ENCODE measurements around the gene DAND5. TPM values are rescaled to one million over a fixed set of nuclear protein-coding genes. Genes with fewer than 3 reads are reported as not detected.
A peak's percentile ranks its signal among the peaks of the same experiment; 100 is the strongest.

The DAND5 gene
- total and polyA plus RNA-seq, 10 of the 15 experiments (the other 5 are each of a cell fraction or from before 2014, with no cell fraction given): 0.06 to 0.15 (median 0.12) TPM; not detected in 5

DNA sequence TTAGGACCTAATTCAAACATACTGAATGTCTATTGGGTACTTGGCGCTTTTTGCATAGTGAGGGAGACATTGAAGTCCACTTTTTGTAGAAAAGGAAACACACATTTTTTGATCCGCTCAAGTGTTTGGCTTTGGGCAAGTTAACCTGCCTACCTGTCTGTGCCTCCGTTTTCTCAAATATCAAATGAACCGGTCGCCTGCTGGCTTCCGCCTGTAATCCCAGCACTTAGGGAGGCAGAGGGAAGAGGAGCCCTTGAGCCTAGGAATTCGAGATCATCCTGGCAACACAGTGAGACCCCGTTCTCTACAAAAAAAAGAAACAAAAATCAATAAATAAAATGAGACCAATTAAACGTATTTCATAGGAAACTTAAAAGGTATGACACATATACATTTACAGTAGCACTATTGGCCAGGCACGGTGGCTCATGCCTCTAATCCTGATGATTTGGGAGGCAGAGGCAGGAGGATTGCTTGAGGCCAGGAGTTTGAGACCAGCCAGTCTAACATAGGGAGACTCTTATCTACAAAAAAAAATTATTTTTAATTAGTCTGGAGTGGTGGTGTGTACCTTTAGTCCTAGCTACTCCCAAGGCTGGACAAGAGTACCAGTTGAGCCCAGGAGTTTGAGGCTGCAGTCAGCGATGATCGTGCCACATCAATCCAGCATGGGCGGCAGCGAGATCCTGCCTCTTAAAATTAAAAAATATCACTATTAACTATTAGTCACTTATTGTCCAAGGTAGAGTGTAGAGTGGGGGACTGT lies 22.5 kb upstream of the DAND5 start:
- RAD21 ChIA-PET (ENCODE audit: unreplicated experiment): interaction anchor here (0.9 kb wide), 1 partner anchor 56 kb away, joined by 3 read pairs; the partner anchor contains the start of gene GCDH
- DNase-seq (ENCODE audit: low read depth, low spot score): no peak
- TF ChIP-seq BHLHE40 (IDR thresholded peaks at IDR 0.05; ENCODE audit: borderline replicate concordance in 1 of 2, low read depth in 2 of 2, low read length in 1 of 2) (no peak), POLR2AphosphoS2 (IDR thresholded peaks at IDR 0.05; ENCODE audit: low read depth, low read length) (0 out of 2 replicates have a peak, but pooled peaks have one; percentile 3), ZNF207 (IDR thresholded peaks at IDR 0.05; ENCODE audit: borderline replicate concordance) (no peak)
- CTCF ChIA-PET: interaction anchor here (1.3 kb wide), 1 partner anchor 18 kb away, joined by 11 read pairs; no protein-coding TSS in a partner anchor
- BruUV-seq (replicated peaks): TSS peak; percentile 43
- Histone ChIP-seq H3K27me3 (replicated peaks in 1 of 2; ENCODE audit: control insufficient read depth in 2 of 2, insufficient read depth in 2 of 2, low read length in 1 of 2) (no peaks in the 10 kb centered on the region), H3K4me1 (ENCODE audit: control insufficient read depth, insufficient read depth, low read length) (peaks cover 29% of the 10 kb centered on the region), H3K9ac (ENCODE audit: control insufficient read depth, insufficient read depth, low read length) (peak overlapping the region; percentile 95), H4K20me1 (ENCODE audit: control insufficient read depth, insufficient read depth) (no peaks in the 10 kb centered on the region), H3K9me3 (replicated peaks; ENCODE audit: control insufficient read depth, insufficient read depth, low read length) (no peaks in the 10 kb centered on the region), H3K79me2 (ENCODE audit: control insufficient read depth, insufficient read depth, low read length) (peaks cover 40% of the 10 kb centered on the region), H2AFZ (ENCODE audit: control insufficient read depth, low read depth, low read length) (no peak overlapping the region), H3K36me3 (ENCODE audit: control insufficient read depth in 2 of 2, insufficient read depth in 2 of 2, low read length in 1 of 2) (peaks cover 30 to 31% of the 10 kb centered on the region in 2 experiments), H3K4me3 (peak overlapping the region; percentile 82), H3K27ac (ENCODE audit: control insufficient read depth, insufficient read depth) (peak overlapping the region; percentile 85), H3K4me2 (ENCODE audit: control insufficient read depth, insufficient read depth) (peak overlapping the region; percentile 93)
- in situ Hi-C loops (cut with MboI) (no loop called here), intact Hi-C loops (cut with micrococcal nuclease; ENCODE audit: unreplicated experiment) (no loop called here)
- SMC1A ChIA-PET (ENCODE audit: uncharacterized antibody, unreplicated experiment): interaction anchor here (0.9 kb wide), 1 partner anchor 48 kb away, joined by 4 read pairs; no protein-coding TSS in a partner anchor
- peak; percentile 56 for FAIRE-seq
- no peak for ATAC-seq
- 34% methylated on average over 14 of the region's 14 CpGs for WGBS (ENCODE audit: insufficient coverage, insufficient replicate concordance, low lambda C conversion rate, missing lambda C conversion rate)
- POLR2A ChIA-PET: interaction anchor here (0.6 to 1.3 kb wide), 8 partner anchors 8 to 102 kb away, joined by 3 to 7 read pairs (median 3); partner anchors contain the start of gene GCDH

Measured in GM12878 (cell line).